Progenitor cell of endocrine pancreas (in vitro differentiated cells): Measurements from ENCODE around the gene AGGF1. TPM values are rescaled to one million over a fixed set of nuclear protein-coding genes. Genes with fewer than 3 reads are reported as not detected.
A peak's percentile ranks its signal among the peaks of the same experiment; 100 is the strongest.

Source experiments
- DNase-seq: peaks from one replicate; pipeline ENCODE4 v3.0.0; 2021; ENCODE audit warnings: low spot score; ENCODE audit not compliant: unreplicated experiment
- H3K27ac Mint-ChIP-seq: 2 replicates; pipeline ENCODE4 v1.8.0; 2021; ENCODE audit warnings: mild to moderate bottlenecking, moderate library complexity, mixed read lengths
- H3K27me3 Mint-ChIP-seq: 2 replicates; pipeline ENCODE4 v1.8.0; 2021; ENCODE audit warnings: mixed read lengths
- H3K36me3 Mint-ChIP-seq: 2 replicates; pipeline ENCODE4 v1.8.0; 2022; ENCODE audit warnings: mixed read lengths; ENCODE audit not compliant: insufficient read depth
- H3K4me1 Mint-ChIP-seq: 2 replicates; pipeline ENCODE4 v1.8.0; 2021; ENCODE audit warnings: low read depth, mixed read lengths
- H3K4me3 Mint-ChIP-seq: 2 replicates; pipeline ENCODE4 v1.8.0; 2021; ENCODE audit warnings: low read depth, mild to moderate bottlenecking, moderate library complexity, mixed read lengths
- H3K9me3 Mint-ChIP-seq: 2 replicates; pipeline ENCODE4 v1.8.0; 2021; ENCODE audit warnings: low read depth, mixed read lengths
- total RNA-seq: library from RNA; stranded (reverse); gene quantifications from 2 replicates; pipeline ENCODE4 v1.2.1, GENCODE V29; 2021
- TF ChIP-seq, protein P1 (sequence below): fragments of 200-600 bp; sonication (generic); IDR thresholded peaks from one replicate; pipeline ENCODE4 v1.5.0; 2021; ENCODE audit warnings: antibody characterized with exemption, mild to moderate bottlenecking; ENCODE audit not compliant: unreplicated experiment

AGGF1 gene
- total RNA-seq, 1 donor from 2014 or later, result 26.3 TPM

DNA sequence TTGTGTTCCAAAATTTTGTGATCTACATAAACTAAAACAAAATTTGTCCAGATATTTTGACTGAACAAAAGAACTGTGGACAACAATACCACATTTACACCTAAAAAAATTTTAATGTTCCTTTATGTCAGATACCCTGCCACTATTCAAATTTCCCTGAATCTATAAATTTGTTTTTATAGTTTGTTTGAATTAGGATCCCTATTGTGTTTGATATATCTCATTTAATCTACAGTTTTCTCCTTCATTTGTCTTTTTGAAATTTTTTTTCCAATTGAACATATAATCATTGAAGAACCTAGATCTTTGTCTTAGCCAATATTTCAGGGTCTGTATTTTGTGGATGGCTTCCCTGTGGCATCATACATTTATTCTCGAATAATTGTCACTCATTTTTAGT lies 5.7 kb downstream of the AGGF1 start:
- H3K4me3 Mint-ChIP-seq, result no peak overlapping the region
- TF ChIP-seq, protein P1, sequence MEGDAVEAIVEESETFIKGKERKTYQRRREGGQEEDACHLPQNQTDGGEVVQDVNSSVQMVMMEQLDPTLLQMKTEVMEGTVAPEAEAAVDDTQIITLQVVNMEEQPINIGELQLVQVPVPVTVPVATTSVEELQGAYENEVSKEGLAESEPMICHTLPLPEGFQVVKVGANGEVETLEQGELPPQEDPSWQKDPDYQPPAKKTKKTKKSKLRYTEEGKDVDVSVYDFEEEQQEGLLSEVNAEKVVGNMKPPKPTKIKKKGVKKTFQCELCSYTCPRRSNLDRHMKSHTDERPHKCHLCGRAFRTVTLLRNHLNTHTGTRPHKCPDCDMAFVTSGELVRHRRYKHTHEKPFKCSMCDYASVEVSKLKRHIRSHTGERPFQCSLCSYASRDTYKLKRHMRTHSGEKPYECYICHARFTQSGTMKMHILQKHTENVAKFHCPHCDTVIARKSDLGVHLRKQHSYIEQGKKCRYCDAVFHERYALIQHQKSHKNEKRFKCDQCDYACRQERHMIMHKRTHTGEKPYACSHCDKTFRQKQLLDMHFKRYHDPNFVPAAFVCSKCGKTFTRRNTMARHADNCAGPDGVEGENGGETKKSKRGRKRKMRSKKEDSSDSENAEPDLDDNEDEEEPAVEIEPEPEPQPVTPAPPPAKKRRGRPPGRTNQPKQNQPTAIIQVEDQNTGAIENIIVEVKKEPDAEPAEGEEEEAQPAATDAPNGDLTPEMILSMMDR, result no peak
- peaks cover 10% of the 10 kb centered on the region for H3K4me1 Mint-ChIP-seq
- peaks cover 29% of the 10 kb centered on the region for H3K36me3 Mint-ChIP-seq
- H3K9me3 Mint-ChIP-seq, result peaks cover 2% of the 10 kb centered on the region
- no peaks in the 10 kb centered on the region for H3K27me3 Mint-ChIP-seq
- no peak for DNase-seq
- H3K27ac Mint-ChIP-seq, result no peak overlapping the region

DNA sequence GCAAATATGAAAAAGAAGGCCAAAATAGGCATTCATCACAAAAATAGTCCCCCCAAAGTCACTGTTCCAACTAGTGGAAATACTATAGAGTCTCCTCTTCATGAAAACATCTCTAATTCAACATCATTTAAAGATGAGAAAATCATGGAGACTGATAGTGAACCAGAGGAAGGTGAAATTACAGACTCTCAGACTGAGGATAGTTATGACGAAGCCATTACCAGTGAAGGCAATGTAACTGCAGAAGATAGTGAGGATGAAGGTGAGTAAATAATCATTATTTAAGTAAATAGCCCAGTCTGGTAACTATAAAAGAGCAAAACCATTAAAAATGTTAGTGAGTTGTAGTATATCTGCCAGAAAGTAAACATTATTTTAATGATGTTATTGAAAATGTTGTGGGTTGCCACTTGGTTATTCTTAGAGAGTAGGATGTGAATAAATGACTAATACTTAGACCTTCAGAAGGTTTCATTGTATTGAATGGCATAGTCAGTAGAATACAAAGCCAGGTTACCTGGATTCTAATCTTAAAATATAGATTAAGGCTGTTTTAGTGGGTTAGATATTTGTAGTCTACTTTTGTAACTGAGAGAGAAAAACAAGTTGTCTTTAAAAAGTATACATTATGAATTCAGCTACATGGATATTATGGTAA lies 16.3 kb downstream of the AGGF1 start:
- TF ChIP-seq, protein P1, result no peak
- Mint-ChIP-seq H3K27ac (no peak overlapping the region), H3K36me3 (peaks cover 24% of the 10 kb centered on the region), H3K27me3 (no peaks in the 10 kb centered on the region), H3K4me3 (no peak overlapping the region), H3K4me1 (no peaks in the 10 kb centered on the region), H3K9me3 (no peaks in the 10 kb centered on the region)
- no peak for DNase-seq

DNA sequence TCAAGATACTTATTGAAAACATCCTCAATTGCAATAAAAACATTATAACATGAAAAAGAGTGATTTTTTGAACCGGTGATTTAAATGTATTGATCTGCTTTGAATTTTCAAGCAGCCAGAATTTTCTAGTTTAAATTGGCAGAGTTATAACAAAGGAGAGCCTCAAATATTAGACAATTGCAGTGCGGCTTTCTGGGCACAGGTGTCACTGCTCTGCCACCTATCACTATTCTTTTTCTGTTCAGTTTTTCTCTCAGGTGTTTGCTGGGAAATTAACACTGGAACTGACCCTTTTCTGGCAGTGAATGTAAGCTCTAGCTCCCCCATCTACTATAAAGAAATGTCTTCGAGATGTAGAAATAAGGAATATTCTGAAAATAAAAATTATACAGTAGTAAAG lies 33.8 kb downstream of the AGGF1 start:
- no peak for DNase-seq
- TF ChIP-seq, protein P1, result peak; percentile 34
- Mint-ChIP-seq H3K36me3 (peaks cover 31% of the 10 kb centered on the region), H3K9me3 (no peaks in the 10 kb centered on the region), H3K4me1 (peaks cover 5% of the 10 kb centered on the region), H3K27me3 (no peaks in the 10 kb centered on the region), H3K27ac (no peak overlapping the region), H3K4me3 (no peak overlapping the region)

DNA sequence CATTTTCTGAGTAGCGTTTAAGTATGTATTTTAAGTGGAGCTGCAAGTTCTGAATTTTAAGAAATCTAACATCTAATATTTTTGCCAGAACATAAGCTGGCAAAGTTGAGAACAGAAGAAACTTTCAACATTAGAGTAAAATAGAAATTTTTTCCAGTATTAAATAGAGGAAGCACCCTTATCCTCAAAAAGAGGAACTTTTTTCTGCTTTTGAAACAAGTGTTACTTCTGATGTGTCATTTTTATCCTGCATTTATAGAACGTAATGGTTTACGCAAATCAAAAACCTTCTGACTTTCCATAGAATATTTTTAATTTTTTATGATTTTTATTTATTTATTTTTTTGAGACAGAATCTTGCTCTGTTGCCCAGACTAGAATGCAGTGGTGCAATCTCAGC lies 35.1 kb downstream of the AGGF1 start:
- peaks cover 29% of the 10 kb centered on the region for H3K36me3 Mint-ChIP-seq
- no peaks in the 10 kb centered on the region for H3K27me3 Mint-ChIP-seq
- H3K9me3 Mint-ChIP-seq, result no peaks in the 10 kb centered on the region
- peaks cover 5% of the 10 kb centered on the region for H3K4me1 Mint-ChIP-seq
- H3K4me3 Mint-ChIP-seq, result no peak overlapping the region
- TF ChIP-seq, protein P1, result no peak
- no peak overlapping the region for H3K27ac Mint-ChIP-seq
- DNase-seq, result no peak

DNA sequence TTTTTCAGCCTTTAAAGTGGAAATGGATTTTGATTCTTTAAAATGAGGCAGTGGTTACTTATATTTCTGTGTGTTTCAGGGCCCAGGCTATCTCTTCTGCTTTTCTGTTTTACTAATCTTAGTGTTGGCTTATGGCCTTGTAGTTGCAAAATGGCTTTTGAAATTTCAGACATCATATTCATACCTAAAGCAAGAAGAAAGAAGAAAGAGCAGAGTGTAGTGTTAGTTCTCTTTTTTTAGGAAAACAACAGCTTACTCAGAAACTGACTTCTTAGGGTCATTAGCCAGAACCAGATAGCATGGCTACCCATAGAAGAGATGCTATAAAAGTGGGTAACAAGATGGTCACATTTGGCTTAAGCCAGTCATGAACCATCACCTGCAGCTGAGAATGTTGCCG lies 36.0 kb downstream of the AGGF1 start:
- Mint-ChIP-seq H3K4me3 (no peak overlapping the region), H3K27ac (no peak overlapping the region), H3K36me3 (peaks cover 28% of the 10 kb centered on the region), H3K27me3 (no peaks in the 10 kb centered on the region), H3K9me3 (no peaks in the 10 kb centered on the region), H3K4me1 (peaks cover 5% of the 10 kb centered on the region)
- DNase-seq, result no peak
- TF ChIP-seq, protein P1, result no peak
